ENCODE data around the gene SEC31A.

DNA sequence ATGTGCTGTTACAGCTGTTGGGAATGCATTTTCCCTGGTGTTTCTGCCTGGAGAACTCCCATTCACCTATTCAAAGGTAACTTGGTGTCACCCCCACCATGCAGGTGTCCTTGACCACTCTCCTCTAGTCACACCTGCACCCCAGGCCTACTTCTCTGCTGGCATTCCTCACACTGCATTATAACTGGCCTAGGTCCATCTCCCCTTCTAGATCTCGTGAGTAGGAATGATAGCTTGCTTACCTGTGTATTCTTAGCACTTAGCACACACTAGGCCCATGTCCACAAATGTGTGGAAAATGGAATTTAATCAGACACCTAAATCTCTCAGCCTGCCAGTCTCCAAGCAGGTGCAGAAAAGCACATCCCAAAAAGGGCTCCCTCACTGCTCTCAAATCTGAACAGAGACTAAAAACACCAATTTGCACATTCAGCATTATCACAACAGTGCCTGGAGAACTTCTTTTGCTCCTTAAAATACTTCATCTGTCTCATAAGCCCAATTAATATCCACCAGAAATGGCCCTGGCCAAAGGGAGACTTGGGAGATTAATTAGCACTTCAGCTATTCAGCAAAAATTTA, 110.7 kb downstream of the SEC31A start:
- TF ChIP-seq, protein P1, sequence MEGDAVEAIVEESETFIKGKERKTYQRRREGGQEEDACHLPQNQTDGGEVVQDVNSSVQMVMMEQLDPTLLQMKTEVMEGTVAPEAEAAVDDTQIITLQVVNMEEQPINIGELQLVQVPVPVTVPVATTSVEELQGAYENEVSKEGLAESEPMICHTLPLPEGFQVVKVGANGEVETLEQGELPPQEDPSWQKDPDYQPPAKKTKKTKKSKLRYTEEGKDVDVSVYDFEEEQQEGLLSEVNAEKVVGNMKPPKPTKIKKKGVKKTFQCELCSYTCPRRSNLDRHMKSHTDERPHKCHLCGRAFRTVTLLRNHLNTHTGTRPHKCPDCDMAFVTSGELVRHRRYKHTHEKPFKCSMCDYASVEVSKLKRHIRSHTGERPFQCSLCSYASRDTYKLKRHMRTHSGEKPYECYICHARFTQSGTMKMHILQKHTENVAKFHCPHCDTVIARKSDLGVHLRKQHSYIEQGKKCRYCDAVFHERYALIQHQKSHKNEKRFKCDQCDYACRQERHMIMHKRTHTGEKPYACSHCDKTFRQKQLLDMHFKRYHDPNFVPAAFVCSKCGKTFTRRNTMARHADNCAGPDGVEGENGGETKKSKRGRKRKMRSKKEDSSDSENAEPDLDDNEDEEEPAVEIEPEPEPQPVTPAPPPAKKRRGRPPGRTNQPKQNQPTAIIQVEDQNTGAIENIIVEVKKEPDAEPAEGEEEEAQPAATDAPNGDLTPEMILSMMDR (IDR thresholded peaks at IDR 0.05), result no peak
- no peak for TF ChIP-seq POLR2AphosphoS5 (IDR thresholded peaks at IDR 0.05)
- TF ChIP-seq POLR2A (IDR thresholded peaks at IDR 0.05), result no peak
